ENCODE measurements around the gene TMSB4X.
"Not testable (repeated sequence)": the region's sequence is repeated elsewhere in the genome, so short reads cannot be mapped to it uniquely, and the experiment has no call there.

Gene TMSB4X

GRCh38 chrX:12997906-12998687, 23.2 kb downstream of the TMSB4X start:
- DNase-seq = no peak

- DNase-seq = peak; percentile 22
Measured at GRCh38 chrX:12999422-12999821, 24.5 kb downstream of the TMSB4X start.

- peak; percentile 30 for DNase-seq
Measured at GRCh38 chrX:13000301-13000811, 25.4 kb downstream of the TMSB4X start.

GRCh38 chrX:13001097-13001496, 26.2 kb downstream of the TMSB4X start:
- DNase-seq = no peak

GRCh38 chrX:13001961-13002671, 27.2 kb downstream of the TMSB4X start:
- no peak for DNase-seq

GRCh38 chrX:13005661-13006473, 31.0 kb downstream of the TMSB4X start:
- no peak for DNase-seq

GRCh38 chrX:13007519-13008188, 32.7 kb downstream of the TMSB4X start:
- no peak for DNase-seq

GRCh38 chrX:13008189-13008533, 33.3 kb downstream of the TMSB4X start:
- DNase-seq = no peak

GRCh38 chrX:13008851-13009250, 33.9 kb downstream of the TMSB4X start:
- no peak for DNase-seq

- no peak for DNase-seq
Measured at GRCh38 chrX:13009273-13009672, 34.4 kb downstream of the TMSB4X start.

- no peak for DNase-seq
Measured at GRCh38 chrX:13009844-13010243, 34.9 kb downstream of the TMSB4X start.

- no peak for DNase-seq
Measured at GRCh38 chrX:13010546-13010945, 35.6 kb downstream of the TMSB4X start.

GRCh38 chrX:13013363-13014110, 38.6 kb downstream of the TMSB4X start:
- no peak for DNase-seq

- DNase-seq = no peak
Measured at GRCh38 chrX:13014111-13015096, 39.5 kb downstream of the TMSB4X start.

- DNase-seq = no peak
Measured at GRCh38 chrX:13015536-13016236, 40.8 kb downstream of the TMSB4X start.

GRCh38 chrX:13016731-13017130, 41.8 kb downstream of the TMSB4X start:
- DNase-seq = not testable (repeated sequence)

GRCh38 chrX:13022926-13023325, 48.0 kb downstream of the TMSB4X start:
- no peak for DNase-seq

- no peak for DNase-seq
Measured at GRCh38 chrX:13023567-13023966, 48.7 kb downstream of the TMSB4X start.

- no peak for DNase-seq
Measured at GRCh38 chrX:13023979-13024378, 49.1 kb downstream of the TMSB4X start.

- no peak for DNase-seq
Measured at GRCh38 chrX:13024986-13025385, 50.1 kb downstream of the TMSB4X start.

All from activated gamma-delta T cell treated with Interleukin-2 at 50 U/mL for 16 hours (primary cell).